T47D (cell line): ENCODE measurements around the gene PER2.

Source experiments
- DNase-seq, 2 experiments: peaks; one replicate each; pipeline versions ENCODE4 v3.0.0 to v3.0.0-alpha.2; 2011 to 2012; ENCODE audit warnings: low read depth in 1 of 2, low spot score in 1 of 2
- JUND ChIP-seq: IDR thresholded peaks from 2 replicates; pipeline ENCODE4 v1.6.1; 2012; ENCODE audit warnings: low read depth
- in situ Hi-C: cut with HindIII; loops from 2 replicates; pipeline ENCODE4 v1.10.0; 2016; ENCODE audit warnings: low sequenced_read_pairs, low pct_unique_long_range_greater_than_20kb

The PER2 gene

GRCh38 chr2:238290715-238291549 is 2.5 kb upstream of the PER2 start:
- DNase-seq: no peak
- in situ Hi-C loops: no loop called here
- no peak for TF ChIP-seq JUND

GRCh38 chr2:238290091-238290509 is 1.7 kb upstream of the PER2 start:
- peak in 1 of 2 experiments; percentile 82 for DNase-seq
- in situ Hi-C loops: no loop called here
- TF ChIP-seq JUND: no peak

GRCh38 chr2:238289574-238289973 is 1.2 kb upstream of the PER2 start:
- in situ Hi-C loops: no loop called here
- no peak for TF ChIP-seq JUND

DNA sequence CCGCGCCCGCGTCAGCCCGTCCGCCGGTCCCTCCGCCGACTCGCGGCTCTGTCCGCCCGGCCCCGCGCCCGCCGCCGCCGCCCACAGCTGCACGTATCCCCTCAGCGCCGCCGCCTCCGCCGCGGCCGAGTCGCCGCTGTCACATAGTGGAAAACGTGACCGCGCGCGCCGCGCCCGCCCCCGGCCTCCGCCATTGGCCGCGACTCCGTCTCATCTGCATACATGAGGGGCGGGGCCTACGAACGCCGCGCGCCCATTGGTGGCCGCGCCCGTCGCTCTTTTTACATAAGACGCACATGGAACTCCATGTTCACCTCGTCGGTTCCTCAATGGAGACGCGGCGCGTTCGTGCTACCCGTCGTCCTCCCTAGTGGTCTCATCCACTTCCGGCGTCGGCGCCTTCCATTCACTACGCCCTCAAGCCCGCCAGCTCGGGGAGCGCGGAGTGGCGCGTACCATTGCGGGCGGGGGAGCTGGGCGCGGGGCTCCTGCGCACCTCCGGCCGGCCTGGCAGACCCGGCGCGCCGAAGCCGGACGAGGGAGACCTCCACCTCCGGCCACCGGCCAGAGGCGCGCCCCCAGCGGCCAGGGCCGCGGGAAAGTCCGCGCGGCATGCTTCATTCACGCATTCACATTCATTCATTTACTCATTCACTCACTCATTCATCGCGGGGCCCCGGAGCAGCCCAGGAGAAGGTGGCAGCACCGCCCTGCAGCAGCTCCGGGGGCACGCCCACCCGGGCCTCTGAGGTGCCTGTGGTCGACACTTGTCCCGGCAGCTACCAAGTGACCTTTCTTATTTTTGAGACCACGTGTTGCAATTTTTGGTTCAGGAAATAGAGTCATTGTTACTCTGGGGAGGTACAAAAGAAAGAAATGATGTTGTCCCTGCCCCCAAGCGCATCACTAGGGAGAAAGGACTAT is 502 bp upstream of the PER2 start:
- no peak for TF ChIP-seq JUND
- in situ Hi-C loops: no loop called here
- peak; percentile 74 to 97 for DNase-seq

More at GRCh38 chr2:238289574-238289973, 1.2 kb upstream of the PER2 start:
- DNase-seq: no peak

DNA sequence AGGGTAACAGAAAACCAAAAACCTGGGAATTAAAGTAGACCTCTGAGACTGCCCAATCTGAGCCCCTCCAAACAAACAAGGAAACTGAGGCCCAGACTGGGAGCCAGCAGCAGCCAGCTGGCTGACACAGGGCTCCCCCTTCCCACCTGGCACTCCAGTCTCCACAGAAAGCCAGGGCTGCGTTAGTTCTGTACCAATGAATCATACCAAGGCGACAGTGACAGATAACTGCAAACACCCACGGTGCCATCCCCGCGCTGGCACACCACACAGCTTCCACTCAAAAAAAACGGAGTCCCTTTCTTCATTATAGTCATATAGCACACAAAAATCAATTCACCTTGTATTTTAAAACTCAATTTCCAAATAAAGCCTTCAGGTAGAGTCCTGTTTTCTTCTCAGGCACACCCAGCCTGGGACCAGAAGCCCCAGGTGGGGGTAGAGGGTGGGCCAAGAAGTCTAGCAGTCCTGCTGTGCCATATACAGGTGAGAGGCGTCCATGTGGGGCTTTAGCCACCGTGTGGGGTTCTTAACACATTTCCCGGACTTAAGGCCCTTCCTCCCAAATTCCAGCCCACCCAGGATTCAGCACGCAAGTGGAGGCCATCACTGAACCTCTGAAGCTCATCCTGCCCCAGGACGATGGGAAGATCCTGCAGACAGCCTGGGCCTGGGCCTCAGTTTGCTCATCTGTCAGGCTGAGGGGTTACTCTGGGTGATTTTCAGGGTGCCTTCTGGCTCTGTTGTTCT is 1.2 kb downstream of the PER2 start:
- in situ Hi-C loops: no loop called here
- no peak for TF ChIP-seq JUND
- DNase-seq: no peak

DNA sequence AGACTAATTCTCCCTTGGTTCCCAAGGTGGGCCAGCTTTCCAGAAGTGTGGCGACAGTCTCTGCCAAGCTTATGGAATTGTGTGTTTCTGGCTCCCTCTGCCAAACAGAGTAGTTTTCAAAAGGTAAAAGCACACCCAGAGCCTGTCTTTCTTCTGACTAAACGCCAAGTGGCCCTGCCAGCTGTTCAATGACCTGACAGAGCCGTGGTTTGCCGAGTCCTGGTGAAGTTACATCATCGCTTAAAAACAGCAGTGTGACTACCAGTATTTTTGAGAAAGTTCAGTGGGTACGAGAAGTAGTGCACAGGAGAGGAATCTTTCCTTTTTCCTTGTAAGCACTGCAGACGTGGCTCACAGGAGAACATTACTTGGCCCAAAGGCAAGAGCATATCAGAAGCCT is 1.9 kb downstream of the PER2 start:
- DNase-seq: peak in 1 of 2 experiments; percentile 86
- TF ChIP-seq JUND: no peak
- in situ Hi-C loops: no loop called here

GRCh38 chr2:238286095-238286494 is 2.3 kb downstream of the PER2 start:
- DNase-seq: no peak
- in situ Hi-C loops: no loop called here
- TF ChIP-seq JUND: no peak

DNA sequence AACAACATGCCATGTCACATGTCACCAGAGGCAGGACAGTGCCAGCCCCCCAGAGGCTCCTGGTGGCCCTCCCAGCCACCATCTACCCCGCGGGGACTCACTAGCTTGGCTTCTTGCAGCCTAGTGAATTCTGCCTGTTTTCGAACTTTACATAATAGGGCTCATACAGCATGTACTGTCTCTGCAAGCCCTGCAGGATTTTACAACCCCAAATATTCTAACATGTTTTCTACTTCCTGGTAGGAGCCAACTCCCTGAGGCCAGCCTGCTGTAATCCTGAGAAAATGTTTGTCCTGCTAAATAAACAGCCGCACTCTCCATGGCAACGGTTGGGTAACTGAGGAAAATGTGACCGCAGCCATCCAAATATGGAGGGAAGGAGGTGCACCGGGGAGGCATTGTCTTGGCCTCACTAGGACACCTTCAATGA is 2.7 kb downstream of the PER2 start:
- DNase-seq: peak; percentile 46 to 97
- TF ChIP-seq JUND: no peak
- in situ Hi-C loops: no loop called here

GRCh38 chr2:238284802-238285515 is 3.5 kb downstream of the PER2 start:
- no peak for DNase-seq
- no peak for TF ChIP-seq JUND
- in situ Hi-C loops: no loop called here

DNA sequence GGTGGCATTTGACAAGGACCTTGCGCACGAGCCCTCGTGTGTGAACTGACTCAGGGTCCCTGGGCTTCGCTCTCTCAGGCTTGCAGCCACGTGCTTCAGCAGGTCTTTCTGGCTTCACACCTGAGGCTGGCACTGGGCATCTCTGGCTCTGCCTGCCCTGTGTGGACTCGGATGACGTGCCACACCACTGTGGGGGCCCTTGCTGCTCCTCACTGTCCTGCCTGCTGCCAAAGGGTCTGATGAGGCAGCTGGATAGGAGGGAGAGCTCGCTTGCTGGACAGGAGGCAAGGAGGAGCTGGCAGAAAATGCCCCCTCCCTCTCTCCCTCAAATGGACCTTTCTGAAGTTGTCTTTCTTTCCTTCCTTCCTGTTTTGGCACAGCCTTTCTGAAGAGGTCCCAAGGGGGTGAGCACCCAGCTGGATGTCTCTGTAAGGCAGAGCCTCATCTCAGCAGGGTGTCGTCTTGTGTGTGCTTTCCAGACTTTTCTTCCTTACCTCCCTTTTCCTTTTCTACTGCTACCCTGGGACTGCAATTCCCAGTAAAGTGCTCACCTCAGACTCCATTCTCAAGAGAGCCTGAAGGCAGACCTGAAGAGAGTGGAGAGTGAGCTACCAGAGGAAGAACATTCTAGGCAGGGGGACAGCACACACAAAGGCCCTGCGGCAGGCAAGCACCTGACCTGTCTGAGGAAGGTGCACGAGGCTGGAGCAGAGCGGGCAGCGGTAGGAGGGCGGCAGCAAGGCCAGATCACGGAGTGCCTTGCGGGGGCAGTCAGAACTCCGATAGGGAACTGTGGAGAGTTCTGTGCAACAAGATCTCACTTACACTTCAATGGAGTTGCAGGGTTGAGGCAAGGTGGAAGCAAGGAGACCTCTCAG is 5.3 kb downstream of the PER2 start:
- DNase-seq: no peak
- in situ Hi-C loops: no loop called here
- no peak for TF ChIP-seq JUND
